Right lung (tissue), 5 donors: ENCODE measurements around the gene CCL14. TPM values are rescaled to one million over a fixed set of nuclear protein-coding genes. Genes with fewer than 3 reads are reported as not detected.
"Not testable (repeated sequence)": the region's sequence is repeated elsewhere in the genome, so short reads cannot be mapped to it uniquely, and the experiment has no call there.

ENCODE experiments used
- DNase-seq, 2 donors: peaks; one replicate each; pipeline ENCODE4 v3.0.0-alpha.2; 2013
- polyA plus RNA-seq, 5 donors: library from polyadenylated mRNA; unstranded; fragments of 120-200 nt; gene quantifications; one replicate each; pipeline versions ENCODE4 v1.2.1 to v1.2.3, GENCODE V29; 2013; ENCODE audit warnings: inconsistent platforms in 1 of 5, low replicate concordance in 1 of 5; ENCODE audit not compliant: insufficient read length in 5 of 5, insufficient read depth in 1 of 5

The CCL14 gene
- polyA plus RNA-seq, 5 donors: 70.5 to 119 (median 83.9) TPM

GRCh38 chr17:35998756-35999155 is 12.2 kb upstream of the CCL14 start:
- DNase-seq: no peak

DNA sequence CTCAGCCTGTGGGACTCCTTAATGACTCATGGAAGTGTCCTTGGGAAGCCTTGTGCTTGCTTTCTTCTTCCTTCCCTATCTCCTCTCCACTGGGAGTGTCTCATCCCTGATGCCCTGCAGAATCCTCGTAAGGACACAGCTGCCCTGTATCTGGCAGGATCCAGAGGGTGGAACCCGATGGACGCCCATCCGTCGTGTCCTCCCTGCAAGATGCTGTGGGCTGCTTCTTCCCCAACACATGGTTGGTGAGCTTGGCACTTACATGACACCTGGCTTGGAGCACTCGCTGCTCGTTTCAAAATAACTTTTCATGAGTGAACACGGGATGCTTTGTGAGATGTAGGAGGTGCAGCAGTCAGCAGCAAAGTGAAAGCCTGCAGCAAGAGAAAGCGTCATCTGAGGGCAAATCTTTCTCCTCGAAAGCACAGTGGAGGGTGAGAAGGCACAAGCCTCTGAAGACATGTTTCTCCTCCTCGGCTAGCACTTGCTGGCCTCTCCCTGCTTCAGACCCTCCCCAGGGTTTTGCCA is 11.6 kb upstream of the CCL14 start:
- no peak for DNase-seq

DNA sequence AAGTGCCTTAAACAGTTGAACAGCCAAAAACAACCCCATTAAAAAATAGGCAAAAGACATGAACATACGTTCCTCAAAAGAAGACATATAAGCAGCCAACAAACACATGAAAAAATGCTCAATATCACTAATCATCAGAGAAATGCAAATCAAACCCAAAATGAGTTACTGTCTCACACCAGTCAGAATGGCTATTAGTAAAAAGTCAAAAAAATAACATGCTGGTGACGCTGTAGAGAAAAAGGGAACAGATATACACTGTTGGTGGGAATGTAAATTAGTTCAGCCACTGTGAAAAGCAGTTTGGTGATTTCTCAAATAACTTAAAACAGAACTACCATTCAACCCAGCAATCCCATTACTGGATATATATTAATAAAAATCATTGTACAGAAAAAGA is 8.8 kb upstream of the CCL14 start:
- not testable (repeated sequence) for DNase-seq

DNA sequence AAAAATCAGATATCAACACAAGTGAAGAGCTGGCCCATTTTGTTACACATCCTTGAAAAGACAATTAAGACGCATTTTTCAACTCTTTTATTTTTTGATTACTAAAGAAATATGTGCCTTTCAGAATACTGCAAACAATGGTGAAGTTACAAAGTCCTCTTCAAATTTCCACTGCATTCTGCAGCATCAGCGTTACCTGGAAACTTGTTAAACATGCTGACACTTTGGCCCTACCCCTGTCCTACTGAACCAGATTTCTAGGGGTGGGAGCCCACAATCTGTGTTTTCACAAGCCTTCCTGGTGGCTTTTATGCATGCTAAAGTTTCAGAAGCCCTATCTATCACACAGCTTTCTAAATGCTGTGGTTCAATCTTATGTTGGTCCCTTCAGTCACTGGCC is 4.5 kb upstream of the CCL14 start:
- DNase-seq: no peak

GRCh38 chr17:35988164-35988563 is 1.6 kb upstream of the CCL14 start:
- DNase-seq: no peak

GRCh38 chr17:35984140-35984539 is 2.4 kb downstream of the CCL14 start:
- DNase-seq: no peak

GRCh38 chr17:35982409-35983191 is 3.9 kb downstream of the CCL14 start:
- DNase-seq: no peak

DNA sequence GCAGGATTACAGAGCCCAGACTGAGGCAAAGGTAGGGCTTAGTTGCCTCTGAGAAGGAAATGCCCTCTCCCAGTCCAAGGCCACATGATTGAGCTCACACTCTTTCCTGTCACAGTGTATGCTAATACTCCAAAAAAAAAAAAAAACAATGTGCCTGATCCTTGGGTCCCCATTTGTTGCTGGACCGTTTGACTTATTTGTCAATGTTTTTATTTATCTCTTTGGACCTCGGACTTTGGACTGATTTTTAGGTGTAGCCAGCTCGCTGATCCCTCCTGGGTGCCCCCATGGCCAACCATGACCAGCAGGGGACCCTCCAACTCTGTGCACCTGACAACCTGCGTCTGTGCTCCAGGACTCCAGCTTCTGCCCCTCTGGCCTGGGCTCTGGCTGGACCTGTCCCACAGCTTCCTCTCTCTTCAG is 4.6 kb downstream of the CCL14 start:
- DNase-seq: no peak

DNA sequence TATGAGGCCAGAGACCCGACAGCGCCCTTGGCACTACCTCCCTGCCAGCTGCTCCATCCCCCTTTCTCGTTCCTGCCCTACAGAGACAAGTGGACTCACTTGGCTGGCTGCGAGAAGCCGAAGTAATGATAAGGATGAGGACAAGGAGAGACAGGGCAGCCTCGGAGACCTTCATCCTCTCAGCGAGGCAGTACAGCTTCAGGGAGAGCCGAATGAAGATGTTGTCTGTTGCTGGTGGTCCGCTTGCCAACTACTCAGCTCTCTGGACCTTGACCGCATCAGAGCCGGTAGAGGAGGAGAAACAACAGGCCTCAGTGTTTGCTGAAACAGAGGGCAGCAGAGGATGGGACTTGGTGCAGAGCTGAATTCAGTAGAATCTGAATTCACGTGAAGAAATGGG is 5.3 kb downstream of the CCL14 start, which contains the start of gene CCL16:
Gene CCL16 (minus strand): TSS at position 252 of the 400 bp plus-strand sequence. CDS start 77 bp downstream, at position 175.
- DNase-seq: no peak

- no peak for DNase-seq
These were observed 8.2 kb downstream of the CCL14 start for GRCh38 chr17:35978346-35978745.

DNA sequence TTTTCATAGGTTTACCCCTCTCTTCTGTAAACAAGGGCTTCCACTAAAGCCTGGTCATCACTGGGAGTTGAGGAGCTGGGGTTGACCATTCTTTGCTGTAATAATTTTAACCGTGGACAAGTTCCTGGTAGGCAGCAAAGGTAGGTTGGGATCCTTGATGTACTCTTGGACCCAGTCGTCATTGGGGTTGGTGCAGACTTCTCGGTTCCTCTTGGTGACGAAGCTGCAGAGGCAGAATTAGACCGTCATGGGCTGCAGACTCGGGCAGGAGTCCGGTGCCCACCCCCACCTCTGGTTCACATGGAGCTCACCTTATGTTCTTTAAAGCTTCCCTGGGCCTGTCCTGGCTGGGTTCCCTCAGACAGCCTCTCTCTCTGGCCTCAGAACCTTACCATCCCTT is 9.0 kb downstream of the CCL14 start:
- no peak for DNase-seq

GRCh38 chr17:35973333-35974260 is 12.9 kb downstream of the CCL14 start:
- DNase-seq: no peak

DNA sequence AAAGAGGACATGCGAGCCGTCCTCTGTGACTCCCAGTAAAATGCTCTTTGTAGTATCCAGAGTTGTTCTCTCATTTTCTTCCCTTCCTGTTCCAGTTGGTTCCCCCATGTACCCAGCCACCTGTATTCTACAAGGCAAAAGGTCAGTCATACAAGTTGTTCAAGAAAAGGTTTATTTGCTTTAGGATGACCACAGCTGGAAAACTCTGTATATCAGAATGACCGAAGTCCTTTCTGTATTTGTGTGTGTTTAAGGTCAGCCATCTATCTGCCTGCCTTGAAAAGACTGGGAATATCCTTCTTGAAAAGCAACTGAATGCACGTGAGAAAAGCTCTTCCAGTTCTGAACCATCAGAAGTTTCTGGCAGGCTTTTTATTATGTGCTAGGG is 13.6 kb downstream of the CCL14 start:
- DNase-seq: no peak

- no peak for DNase-seq
These were observed 14.0 kb downstream of the CCL14 start for GRCh38 chr17:35972535-35972934.

DNA sequence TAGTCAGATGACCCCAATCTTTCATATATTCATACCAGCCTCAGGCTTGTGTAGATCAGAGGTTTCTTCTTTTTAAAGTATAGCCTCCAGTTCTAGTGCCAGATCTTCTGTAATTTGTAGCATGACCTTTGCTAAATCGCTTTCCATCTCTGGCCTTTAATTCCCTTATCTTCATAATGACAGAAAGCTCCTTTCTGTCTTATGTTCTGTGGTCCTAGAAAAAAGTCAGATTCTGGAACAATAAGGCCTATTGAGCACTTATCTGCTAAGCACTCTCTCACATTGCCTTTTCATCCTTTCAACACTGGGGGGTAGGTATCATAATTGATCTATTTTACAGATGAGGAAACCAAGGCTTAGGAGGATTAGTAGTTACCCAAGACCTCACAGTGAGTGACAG is 14.5 kb downstream of the CCL14 start:
- no peak for DNase-seq

- peak; percentile 65 to 79 for DNase-seq
These were observed 16.8 kb downstream of the CCL14 start for GRCh38 chr17:35969558-35970380.

DNA sequence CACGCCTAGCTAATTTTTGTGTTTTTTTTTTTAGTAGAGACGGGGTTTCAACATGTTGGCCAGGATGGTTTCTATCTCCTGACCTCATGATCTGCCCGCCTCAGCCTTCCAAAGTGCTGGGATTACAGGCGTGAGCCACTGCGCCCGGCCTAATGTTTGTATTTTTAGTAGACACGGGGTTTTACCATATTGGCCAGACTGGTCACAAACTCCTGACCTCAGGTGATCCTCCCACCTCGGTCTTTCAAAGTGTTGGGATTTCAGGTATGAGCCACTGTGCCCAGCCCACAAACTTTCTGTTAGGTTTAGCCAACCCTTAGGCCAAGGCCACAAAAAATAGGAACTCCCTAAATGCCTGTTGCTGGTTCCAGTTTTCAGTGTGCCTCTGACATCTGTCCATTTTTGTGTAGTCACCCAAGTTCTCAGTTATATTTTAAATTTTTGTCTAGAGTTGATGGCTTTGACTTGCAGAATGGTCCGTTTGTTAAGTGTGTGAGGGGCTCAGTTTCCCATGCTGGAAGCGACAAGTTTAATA is 17.9 kb downstream of the CCL14 start:
- DNase-seq: no peak

- DNase-seq: no peak
These were observed 21.3 kb downstream of the CCL14 start for GRCh38 chr17:35965272-35965671.

- no peak for DNase-seq
These were observed 22.9 kb downstream of the CCL14 start for GRCh38 chr17:35963663-35964062.

DNA sequence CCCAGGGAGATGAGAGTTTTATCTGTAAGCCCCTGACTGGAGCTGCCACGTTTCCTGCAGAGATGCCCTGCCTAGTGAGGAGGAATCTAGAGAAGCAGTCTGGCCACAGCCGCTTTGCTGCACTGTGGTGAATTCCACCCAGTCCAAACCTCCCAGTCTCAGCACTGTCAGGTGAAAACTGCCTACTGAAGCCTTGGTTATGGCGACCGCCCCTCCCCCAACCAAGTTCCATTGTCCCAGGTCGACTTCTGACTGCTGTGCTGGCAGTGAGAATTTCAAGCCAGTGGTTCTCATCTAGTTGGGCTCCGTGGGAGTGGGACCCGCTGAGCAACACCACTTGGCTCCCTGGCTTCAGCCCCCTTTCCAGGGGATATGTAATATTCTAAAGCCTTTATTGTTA is 32.8 kb downstream of the CCL14 start:
- DNase-seq: no peak

- no peak for DNase-seq
These were observed 37.1 kb downstream of the CCL14 start for GRCh38 chr17:35949401-35949800.
